Thymus (tissue), 11 donors: ENCODE results near the gene HECTD3. TPM values are rescaled to one million over a fixed set of nuclear protein-coding genes. Genes with fewer than 3 reads are reported as not detected.
A peak's percentile ranks its signal among the peaks of the same experiment; 100 is the strongest.
"Not testable (repeated sequence)": the region's sequence is repeated elsewhere in the genome, so short reads cannot be mapped to it uniquely, and the experiment has no call there.

Source experiments
- DNase-seq, 9 donors: peaks; one replicate each; pipeline ENCODE4 v3.0.0-alpha.2; 2013; ENCODE audit warnings: low spot score in 9 of 9, low read depth in 6 of 9, missing footprints in 1 of 9
- H3K27ac ChIP-seq, 2 donors: one replicate each; pipeline ENCODE4 v1.5.1; 2013; ENCODE audit warnings: control low read depth in 1 of 2, low read depth in 1 of 2, low read length in 1 of 2, mild to moderate bottlenecking in 1 of 2, moderate library complexity in 1 of 2
- H3K27me3 ChIP-seq, 2 donors: one replicate each; pipeline ENCODE4 v1.5.1; 2013; ENCODE audit warnings: low read length in 1 of 2; ENCODE audit not compliant: control insufficient read depth in 2 of 2, insufficient read depth in 1 of 2
- H3K36me3 ChIP-seq, 2 donors: one replicate each; pipeline ENCODE4 v1.5.1; 2013; ENCODE audit warnings: low read length in 1 of 2, mild to moderate bottlenecking in 1 of 2, moderate library complexity in 1 of 2; ENCODE audit not compliant: control insufficient read depth in 2 of 2, insufficient read depth in 2 of 2
- H3K4me1 ChIP-seq, 2 donors: one replicate each; pipeline ENCODE4 v1.5.1; 2013; ENCODE audit warnings: low read length in 2 of 2; ENCODE audit not compliant: control insufficient read depth in 2 of 2, insufficient read depth in 2 of 2
- H3K4me3 ChIP-seq, 2 donors: one replicate each; pipeline ENCODE4 v1.5.1; 2013; ENCODE audit warnings: low read length in 2 of 2, control low read depth in 1 of 2, mild to moderate bottlenecking in 1 of 2
- H3K9me3 ChIP-seq, 2 donors: one replicate each; pipeline ENCODE4 v1.5.1; 2013; ENCODE audit warnings: low read length in 1 of 2, mild to moderate bottlenecking in 1 of 2; ENCODE audit not compliant: control insufficient read depth in 2 of 2, insufficient read depth in 1 of 2
- WGBS: extraction: QIAGEN DNeasy Blood & Tissue Kit; methylation state at CpG from one replicate; pipeline ENCODE4 v1.1.7; 2013; 5-methylcytosine and 5-hydroxymethylcytosine counted together
- polyA plus RNA-seq: library from polyadenylated mRNA; stranded (reverse); fragments of 200-250 nt; gene quantifications from one replicate; pipeline ENCODE4 v1.2.3, GENCODE V29; 2013
- total RNA-seq: library from RNA; stranded (reverse); fragments of 120-200 nt; gene quantifications from one replicate; pipeline ENCODE4 v1.2.4, GENCODE V29; 2013
- donor health status: healthy.

Gene HECTD3
- total and polyA plus RNA-seq, 2 donors = 8.0 to 22.5 TPM

DNA sequence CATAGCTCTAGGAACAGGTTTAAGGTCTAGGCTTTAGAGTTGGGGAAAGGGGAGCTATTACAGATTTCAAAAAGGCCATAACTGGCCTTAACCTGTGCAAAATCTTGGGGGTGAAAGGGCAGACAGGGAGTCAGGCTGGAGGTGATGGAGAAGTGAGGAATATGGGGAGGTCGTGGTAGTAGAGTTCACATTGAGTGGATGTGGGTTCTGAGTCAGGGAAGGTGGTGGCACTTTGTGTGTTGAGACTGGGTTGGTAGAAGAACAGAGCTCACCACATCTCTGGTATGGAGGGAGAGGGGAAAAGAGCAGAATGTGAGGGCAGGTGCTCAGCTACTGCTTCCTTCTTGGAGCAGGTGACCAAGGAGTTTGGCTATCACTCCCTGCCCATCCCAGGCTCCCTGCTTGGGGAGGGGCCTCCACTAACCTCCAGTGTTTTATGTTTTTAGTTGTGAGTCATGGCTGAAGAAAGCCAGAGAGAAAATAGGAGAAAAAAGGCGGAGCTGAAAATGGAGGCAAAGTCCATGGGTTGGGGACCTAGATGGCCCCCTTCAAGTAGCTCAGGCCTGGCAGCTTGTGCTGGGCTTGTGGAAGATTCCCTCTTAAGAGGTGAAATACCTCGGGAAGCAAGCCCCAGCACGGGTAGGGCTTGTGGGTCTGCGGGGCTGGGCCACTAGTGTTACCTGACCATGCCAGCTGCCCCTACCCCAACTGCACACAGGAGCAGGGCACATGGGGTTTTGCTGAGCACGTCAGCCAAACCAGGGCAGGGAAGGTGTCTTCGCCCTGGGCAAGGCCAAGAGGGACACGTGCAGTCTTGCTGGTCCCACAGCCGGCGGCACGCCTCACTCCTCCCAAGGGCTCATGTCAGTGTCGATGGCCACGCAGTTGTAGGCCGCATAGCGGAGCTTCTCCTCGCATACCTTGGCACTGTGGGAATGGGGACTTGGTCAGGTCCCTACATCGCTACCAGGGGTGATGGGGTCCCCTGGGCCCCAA lies 8.2 kb downstream of the HECTD3 start:
- Histone ChIP-seq H3K36me3 (peaks cover 58 to 59% of the 10 kb centered on the region in 2 donors), H3K9me3 (peaks cover 0 to 1% of the 10 kb centered on the region in 2 donors), H3K27me3 (no peaks in the 10 kb centered on the region), H3K4me3 (no peak overlapping the region), H3K4me1 (no peaks in the 10 kb centered on the region), H3K27ac (no peak overlapping the region)
- 98% methylated on average over 17 of the region's 17 CpGs for WGBS
- no peak for DNase-seq

DNA sequence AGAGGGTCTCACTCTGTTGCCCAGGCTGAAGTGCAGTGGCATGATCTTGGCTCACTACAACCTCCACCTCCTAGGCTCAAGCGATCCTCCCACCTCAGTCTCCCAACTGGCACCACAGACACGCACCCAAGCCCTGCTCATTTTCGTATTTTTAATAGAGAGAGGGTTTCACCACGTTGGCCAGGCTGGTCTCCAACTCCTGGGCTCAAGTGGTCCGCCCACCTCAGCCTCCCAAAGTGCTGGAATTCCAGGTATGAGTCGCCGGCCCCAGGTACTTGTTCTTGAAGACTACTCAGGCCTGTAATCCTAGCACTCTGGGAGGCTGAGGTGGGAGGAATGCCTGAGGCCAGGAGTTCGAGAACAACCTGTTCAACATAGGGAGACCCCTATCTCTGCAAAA lies 9.5 kb downstream of the HECTD3 start:
- not testable (repeated sequence) for H3K27me3 ChIP-seq, H3K27ac ChIP-seq, H3K4me1 ChIP-seq, H3K4me3 ChIP-seq, H3K9me3 ChIP-seq, DNase-seq
- 97% methylated on average over 8 of the region's 8 CpGs for WGBS
- H3K36me3 ChIP-seq = peaks cover 45 to 46% of the 10 kb centered on the region in 2 donors

DNA sequence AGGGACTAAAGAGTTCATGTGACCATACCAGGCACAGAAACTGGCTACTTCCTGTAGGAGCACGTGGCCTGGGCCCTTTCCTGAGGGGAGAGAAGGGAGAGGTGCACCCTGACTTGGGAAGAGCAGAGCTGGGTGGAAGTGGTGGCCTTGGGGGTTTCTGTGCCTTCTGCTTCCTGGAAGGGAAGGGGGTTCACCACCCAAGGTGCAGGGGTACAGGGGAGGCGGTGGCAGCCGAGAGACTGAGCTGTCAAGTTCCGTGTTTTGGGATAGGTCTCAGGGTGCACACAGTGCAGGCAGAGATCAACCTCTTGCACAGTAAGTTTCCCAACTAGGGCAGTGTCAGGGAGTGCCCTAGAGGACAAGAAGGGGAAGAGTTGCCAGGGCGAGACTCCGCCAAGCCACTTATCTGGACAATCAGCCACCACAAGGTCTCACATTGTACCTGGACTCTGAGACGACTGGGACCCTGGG lies 10.1 kb downstream of the HECTD3 start:
- WGBS = 80% methylated on average over 7 of the region's 7 CpGs
- peaks cover 43% of the 10 kb centered on the region in 2 donors for H3K36me3 ChIP-seq
- no peak overlapping the region for H3K4me3 ChIP-seq
- no peak for DNase-seq
- no peaks in the 10 kb centered on the region for H3K4me1 ChIP-seq
- H3K27ac ChIP-seq = no peak overlapping the region
- peaks cover 0 to 1% of the 10 kb centered on the region in 2 donors for H3K9me3 ChIP-seq
- no peaks in the 10 kb centered on the region for H3K27me3 ChIP-seq

DNA sequence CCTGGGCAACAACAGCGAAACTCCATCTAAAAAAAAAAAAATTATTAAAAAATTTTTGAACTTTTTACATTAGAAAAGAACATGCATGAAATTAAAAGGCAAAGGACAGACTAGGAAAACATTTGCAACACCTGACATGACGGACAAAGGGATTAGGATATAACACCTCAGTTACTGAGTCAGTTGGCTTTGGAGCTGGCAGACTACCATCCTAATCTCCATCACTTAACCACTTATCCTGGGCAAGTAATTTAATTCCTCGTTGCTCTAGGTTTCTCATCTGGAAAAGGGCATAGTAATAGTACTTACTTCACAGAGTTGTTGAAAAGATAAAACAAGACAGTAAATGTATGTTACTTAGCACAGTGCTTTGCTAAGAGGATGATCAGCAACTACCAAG lies 11.9 kb downstream of the HECTD3 start:
- H3K9me3 ChIP-seq = no peaks in the 10 kb centered on the region

DNA sequence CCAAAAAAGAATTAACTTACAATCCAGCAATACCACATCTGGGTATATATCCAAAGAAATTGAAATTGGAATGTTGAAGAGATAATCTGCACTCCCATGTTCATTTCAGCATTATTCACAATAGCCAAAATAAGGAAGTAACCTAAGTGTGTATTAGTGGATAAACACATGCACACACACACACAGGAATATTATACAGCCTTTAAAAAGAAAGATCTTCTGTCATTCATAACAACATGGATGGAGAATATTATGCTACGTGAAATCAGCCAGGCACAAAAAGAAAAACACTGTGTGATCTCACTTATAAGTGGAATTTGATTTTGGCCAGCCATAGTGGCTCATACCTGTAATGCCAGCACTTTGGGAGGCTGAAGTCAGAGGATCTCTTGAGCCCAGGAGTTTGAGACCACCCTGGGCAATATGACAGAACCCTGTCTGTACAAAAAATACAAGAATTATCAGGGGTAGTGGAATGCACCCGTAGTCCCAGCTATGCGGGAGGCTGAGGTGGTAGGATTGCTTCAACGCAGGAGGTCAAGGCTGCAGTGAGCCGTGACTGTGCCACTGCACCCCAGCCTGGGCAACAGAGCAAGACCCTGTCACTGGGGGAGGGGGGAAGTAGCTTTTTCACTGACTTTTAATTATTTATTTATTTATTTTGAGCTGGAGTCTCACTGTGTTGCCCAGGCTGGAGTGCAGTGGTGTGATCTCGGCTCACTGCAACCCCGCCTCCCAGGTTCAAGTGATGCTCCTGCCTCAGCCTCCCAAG lies 15.5 kb downstream of the HECTD3 start:
- Histone ChIP-seq H3K27me3 (no peaks in the 10 kb centered on the region), H3K36me3 (no peaks in the 10 kb centered on the region), H3K4me1 (no peaks in the 10 kb centered on the region), H3K4me3 (no peak overlapping the region), H3K9me3 (no peaks in the 10 kb centered on the region), H3K27ac (no peak overlapping the region)
- no peak for DNase-seq
- WGBS = 99% methylated on average over 7 of the region's 7 CpGs

More for the DNA sequence above, 11.9 kb downstream of the HECTD3 start:
- no peak overlapping the region for H3K27ac ChIP-seq
- H3K4me3 ChIP-seq = no peak overlapping the region
- 98% methylated on average over 3 of the region's 3 CpGs for WGBS
- no peaks in the 10 kb centered on the region for H3K27me3 ChIP-seq
- H3K36me3 ChIP-seq = peaks cover 25% of the 10 kb centered on the region in 2 donors
- no peak for DNase-seq
- H3K4me1 ChIP-seq = no peaks in the 10 kb centered on the region

DNA sequence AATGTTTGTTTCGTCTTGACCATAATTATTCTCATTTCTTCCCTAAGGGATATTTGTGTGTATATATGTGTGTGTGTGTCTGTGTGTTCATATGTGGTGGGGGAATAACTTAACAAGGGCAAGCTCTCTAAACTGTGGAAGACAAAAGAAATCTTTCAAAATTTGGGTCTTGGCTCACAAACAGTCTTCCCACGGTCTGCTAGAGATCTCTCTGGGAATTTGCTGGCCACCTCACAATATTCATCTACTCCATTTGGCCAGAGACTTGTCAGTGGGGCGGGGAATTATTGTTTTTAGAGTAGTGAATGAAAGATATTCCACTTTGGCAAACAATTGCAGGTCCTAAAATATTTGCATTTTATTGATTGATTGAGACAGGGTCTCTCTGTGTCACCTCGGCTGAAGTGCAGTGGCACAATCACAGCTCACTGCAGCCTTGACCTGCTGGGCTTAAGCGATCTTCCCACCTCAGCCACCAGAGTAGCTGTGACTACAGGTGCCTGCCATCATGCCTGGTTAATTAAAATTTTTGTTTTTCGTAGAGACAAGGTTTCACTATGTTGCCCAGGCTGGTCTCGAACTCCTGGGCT lies 16.7 kb downstream of the HECTD3 start:
- DNase-seq = no peak
- 95% methylated on average over 7 of the region's 7 CpGs for WGBS
- Histone ChIP-seq H3K27ac (no peak overlapping the region), H3K4me1 (no peaks in the 10 kb centered on the region), H3K4me3 (no peak overlapping the region), H3K27me3 (no peaks in the 10 kb centered on the region), H3K36me3 (no peaks in the 10 kb centered on the region), H3K9me3 (no peaks in the 10 kb centered on the region)

DNA sequence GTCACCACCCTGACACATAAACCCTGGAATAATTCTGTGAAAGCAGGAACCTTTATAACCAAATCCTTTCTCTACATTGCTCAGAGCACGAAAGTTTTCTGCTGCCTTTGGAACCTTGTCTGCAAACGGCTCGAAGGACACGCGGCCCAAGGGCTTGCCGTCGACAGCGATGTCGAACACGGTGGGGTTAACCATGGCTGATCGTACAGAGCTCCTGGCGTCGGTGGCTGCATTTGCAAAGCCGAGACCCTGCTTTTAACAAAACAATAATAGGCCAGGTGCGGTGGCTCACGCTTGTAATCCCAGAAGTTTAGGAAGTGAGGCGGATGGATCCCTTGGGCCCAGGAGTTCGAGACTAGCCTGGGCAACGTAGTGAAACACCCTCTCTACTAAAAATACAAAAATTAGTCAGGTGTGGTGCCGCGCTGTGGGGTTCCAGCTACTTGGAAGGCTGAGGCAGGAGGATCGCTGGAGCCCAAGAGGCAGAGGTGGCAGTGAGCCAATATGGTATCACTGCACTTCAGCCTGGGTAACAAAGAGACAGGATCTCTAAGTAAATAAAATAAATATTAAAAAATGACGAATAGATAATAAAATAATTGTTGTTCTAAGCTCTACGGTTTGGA lies 22.5 kb downstream of the HECTD3 start:
- H3K27me3 ChIP-seq = no peaks in the 10 kb centered on the region
- no peak overlapping the region for H3K4me3 ChIP-seq
- WGBS = 97% methylated on average over 24 of the region's 24 CpGs

DNA sequence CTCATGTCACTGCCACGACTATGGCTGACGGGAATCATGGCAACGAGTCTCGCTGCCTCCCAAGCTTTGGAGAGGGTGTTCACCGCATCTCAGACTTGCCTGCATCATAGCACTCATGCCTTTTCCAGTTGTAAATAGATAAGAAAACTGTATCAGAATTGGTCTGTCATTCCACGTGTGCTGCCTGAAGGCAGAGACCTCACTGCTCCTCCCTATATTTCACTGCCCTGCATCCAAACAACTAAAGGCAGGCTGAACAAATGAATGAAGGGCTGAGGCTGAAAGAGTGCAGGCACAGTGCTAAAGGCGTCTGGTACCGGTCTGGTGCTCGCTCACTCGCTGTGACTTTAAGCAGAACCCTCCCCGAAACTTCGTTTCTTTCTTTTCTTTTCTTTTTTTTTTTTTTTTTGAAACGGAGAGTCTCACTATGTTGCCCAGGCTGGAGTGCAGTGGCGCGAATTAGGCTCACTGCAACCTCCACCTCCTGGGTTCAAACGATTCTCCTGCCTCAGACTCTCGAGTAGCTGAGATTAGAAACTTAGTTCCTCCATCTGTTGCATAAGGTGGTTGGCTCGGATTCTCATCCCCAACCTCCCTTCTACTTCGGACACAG lies 25.3 kb downstream of the HECTD3 start:
- Histone ChIP-seq H3K4me1 (peaks cover 7 to 14% of the 10 kb centered on the region in 2 donors), H3K27ac (peak overlapping the region; percentile 26 to 31)

More for the DNA sequence above, 22.5 kb downstream of the HECTD3 start:
- no peaks in the 10 kb centered on the region for H3K36me3 ChIP-seq
- no peak for DNase-seq
- H3K9me3 ChIP-seq = peaks cover 0 to 3% of the 10 kb centered on the region in 2 donors
- H3K4me1 ChIP-seq = peaks cover 7 to 14% of the 10 kb centered on the region in 2 donors
- H3K27ac ChIP-seq = no peak overlapping the region

More for the DNA sequence above, 25.3 kb downstream of the HECTD3 start:
- H3K4me3 ChIP-seq = peak overlapping the region; percentile 66 to 83
- 13% methylated on average over 19 of the region's 19 CpGs for WGBS
- peaks cover 0 to 3% of the 10 kb centered on the region in 2 donors for H3K9me3 ChIP-seq
- peak in 1 of 9 donors; percentile 2 for DNase-seq
- peaks cover 0 to under 1% of the 10 kb centered on the region in 2 donors for H3K36me3 ChIP-seq
- H3K27me3 ChIP-seq = no peaks in the 10 kb centered on the region
